ENCODE data around the gene CLEC4F.
A peak's percentile ranks its signal among the peaks of the same experiment; 100 is the strongest.

CLEC4F gene, protein sequence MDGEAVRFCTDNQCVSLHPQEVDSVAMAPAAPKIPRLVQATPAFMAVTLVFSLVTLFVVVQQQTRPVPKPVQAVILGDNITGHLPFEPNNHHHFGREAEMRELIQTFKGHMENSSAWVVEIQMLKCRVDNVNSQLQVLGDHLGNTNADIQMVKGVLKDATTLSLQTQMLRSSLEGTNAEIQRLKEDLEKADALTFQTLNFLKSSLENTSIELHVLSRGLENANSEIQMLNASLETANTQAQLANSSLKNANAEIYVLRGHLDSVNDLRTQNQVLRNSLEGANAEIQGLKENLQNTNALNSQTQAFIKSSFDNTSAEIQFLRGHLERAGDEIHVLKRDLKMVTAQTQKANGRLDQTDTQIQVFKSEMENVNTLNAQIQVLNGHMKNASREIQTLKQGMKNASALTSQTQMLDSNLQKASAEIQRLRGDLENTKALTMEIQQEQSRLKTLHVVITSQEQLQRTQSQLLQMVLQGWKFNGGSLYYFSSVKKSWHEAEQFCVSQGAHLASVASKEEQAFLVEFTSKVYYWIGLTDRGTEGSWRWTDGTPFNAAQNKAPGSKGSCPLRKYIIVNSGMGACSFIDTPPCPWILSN

DNA sequence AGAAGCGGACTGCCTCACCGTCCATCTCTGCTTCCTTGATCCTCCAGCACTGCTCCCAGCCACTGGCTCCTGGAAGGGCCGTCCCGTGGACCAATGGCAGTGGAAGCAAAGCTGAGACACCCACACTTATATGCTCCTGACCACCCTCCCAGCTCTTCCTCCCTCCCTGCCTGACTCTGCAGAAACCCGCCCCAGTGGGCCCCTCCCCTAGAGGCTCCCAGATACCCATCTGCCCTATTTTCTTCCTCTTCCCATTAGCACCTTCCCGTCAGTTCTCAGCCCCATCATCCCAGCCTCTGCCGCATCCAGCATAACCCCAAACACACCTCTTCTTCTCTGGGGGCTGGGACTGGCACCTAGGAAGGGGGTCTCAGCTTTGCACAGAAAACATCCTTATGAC lies at the start of gene CLEC4F:
Gene CLEC4F, minus strand, starts transcription at position 101 of the 400 bp plus-strand sequence. Its CDS starts 76 bp downstream, at position 25.
- no peak for DNase-seq (ENCODE audit: low read depth, low spot score)

DNA sequence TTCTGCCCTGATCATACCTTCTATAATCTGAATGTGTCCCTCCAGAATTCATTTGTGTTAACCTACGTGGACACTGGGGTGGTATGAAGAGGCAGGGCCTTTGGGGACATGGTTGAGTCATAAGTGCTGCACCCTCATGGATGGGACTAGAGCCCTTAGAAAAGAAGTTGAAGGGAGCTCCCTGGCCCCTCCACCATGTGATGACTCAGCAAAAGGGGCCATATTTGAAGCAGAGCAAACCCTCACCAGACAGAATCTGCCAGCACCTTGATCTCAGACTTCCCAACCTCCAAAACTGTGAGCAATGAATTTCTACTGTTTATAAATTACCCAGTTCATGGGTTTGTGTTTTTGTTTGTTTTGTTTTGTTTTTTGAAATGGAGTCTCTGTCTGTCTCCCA lies 48.6 kb upstream of the CLEC4F start:
- DNase-seq (ENCODE audit: low read depth, low spot score): no peak

DNA sequence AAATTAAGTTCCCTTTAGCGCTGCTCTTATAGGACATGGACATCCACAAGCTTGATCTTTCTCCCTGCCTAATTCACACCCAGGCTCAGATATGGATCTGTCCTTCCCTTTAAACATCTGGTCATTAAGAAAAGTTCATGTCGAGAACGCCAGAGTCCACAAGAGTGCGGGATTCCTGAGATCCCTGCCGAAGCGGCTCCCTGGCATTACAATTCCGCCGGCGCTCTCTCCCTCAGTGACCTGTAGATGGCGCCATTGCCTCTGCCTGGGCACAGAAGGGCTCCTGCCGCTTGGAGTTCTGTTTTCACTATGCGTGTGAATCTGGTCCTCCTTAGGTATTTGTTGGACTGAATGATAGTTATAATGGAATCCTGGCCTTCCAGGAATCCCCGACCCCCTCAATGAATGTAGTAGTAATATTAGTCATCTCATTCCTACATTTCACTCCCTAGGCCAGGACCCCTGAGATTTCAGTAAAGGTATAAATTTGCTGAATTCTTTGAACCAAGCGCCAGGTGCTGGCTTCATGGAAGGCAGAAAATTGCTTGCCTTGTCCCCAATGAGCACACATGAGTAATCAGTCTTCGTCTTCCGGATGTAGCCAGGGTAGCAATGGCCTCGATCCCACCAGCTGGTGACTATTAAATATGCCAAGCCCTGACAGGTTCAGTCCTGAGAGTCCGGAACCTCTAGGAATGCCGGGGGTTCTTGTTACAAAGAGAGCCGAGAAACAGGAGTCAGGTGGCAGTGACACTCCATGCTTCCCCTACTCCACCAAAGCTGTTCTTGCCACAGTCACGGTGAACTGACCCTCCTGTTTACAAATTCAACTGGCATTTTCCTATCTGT lies 41.6 kb upstream of the CLEC4F start:
- DNase-seq (ENCODE audit: low read depth, low spot score): peak; percentile 47

DNA sequence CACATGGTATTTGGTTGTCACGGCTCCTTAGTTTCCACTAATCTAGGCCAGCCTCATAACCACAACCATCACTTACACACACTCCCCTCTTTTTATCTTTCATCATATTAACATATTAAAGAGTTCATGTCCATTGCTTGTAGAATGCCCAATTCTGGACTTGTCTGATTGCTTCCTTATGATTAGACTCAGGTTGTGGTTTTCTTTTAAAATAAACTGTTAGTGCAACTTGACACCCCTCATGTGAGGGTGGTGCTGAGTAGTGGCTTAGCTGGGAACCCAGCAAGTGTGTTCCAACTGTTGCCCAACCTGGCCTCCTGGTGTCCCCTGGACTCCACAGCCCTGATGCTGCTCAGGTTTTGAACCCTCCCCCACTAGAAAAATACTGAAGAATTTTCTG lies 35.3 kb upstream of the CLEC4F start:
- DNase-seq (ENCODE audit: low read depth, low spot score): no peak

DNA sequence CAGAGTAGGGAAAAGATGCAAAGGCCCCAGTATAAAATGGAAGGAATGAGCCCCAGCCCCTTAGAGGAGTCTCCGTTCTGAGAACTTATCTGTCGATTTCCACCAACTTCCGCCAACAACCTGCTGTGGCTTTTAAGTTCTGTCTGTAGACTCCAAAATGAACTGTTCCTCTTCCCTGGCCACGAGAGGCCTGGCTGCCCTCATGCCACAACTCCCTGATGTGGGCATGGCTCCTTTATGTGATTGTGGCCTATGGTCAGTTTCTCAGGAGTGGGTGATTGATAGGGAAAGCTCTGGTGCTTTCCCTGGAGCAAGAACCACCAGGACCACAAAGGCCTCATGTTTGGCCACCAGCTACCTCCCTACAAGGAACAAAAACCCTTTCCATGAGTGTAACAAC lies 34.0 kb upstream of the CLEC4F start:
- DNase-seq (ENCODE audit: low read depth, low spot score): no peak

DNA sequence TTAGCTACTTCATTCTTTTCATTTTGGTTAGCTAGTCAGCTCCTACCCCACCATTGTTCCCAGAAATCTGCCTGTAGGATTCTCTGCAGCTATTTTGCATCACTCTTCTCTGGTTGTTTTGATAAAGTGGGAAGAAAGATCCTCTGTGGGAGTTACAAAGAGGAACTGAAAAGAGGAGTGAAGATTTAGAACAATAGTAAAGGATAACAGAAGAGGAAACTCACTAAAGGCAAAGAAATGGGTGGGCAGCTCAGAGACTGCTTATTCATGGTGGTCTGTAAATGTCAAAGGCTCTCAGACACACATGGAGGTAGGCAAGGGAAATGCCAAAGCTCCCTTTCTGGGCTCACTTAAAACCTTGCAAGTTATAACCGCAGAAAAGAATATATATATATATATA lies 32.4 kb upstream of the CLEC4F start:
- no peak for DNase-seq (ENCODE audit: low read depth, low spot score)

DNA sequence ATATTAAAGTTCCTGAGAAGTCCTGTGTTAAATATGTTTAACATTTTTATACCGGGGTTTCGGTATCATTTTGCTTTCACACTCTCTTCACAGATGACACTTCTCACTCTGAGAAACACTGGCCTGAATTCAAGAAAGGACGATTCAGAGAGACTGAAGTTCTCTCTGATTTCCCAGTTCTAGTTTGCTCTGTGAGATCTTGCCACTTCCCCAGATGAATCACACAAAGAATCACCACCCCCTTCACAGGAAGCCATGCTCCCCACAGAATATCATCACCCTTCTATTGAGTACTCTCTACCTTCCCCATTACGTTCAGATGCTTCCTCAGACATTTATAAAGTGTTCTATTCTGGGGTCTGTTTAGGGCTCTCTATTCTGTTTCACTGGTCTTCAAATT lies 31.3 kb upstream of the CLEC4F start:
- DNase-seq (ENCODE audit: low read depth, low spot score): no peak

DNA sequence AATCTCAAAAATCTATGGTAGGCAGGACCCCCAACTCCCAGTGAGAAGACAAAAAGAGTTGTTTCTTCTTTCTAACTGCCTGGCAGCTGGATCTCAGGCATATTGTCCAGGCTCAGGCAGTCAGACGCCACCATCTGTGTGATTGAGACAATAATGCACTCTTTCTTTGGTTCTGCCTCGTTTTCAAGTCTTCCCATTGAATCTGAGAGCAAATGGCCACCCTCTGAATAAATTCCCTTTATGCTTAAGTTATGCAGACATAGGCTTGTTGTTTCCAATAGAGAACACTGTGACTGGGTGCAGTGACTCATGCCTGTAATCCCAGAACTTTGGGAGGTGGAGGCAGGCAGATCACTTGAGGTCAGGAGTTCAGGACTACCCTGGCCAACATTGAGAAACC lies 30.5 kb upstream of the CLEC4F start:
- no peak for DNase-seq (ENCODE audit: low read depth, low spot score)

DNA sequence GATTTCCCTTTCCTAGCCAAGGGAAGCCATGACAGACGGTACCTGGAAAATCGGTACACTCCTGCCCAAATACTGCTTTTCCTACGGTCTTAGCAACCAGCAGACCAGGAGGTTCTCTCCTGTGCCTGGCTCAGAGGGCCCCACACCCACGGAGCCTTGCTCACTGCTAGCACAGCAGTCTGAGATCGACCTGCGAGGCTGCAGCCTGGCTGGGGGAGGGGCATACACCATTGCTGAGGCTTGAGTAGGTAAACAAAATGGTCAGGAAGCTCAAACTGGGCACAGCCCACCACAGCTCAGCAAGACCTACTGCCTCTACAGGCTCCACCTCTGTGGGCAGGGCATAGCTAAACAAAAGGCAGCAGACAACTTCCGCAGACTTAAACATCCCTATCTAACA lies 22.0 kb upstream of the CLEC4F start:
- DNase-seq (ENCODE audit: low read depth, low spot score): no peak

DNA sequence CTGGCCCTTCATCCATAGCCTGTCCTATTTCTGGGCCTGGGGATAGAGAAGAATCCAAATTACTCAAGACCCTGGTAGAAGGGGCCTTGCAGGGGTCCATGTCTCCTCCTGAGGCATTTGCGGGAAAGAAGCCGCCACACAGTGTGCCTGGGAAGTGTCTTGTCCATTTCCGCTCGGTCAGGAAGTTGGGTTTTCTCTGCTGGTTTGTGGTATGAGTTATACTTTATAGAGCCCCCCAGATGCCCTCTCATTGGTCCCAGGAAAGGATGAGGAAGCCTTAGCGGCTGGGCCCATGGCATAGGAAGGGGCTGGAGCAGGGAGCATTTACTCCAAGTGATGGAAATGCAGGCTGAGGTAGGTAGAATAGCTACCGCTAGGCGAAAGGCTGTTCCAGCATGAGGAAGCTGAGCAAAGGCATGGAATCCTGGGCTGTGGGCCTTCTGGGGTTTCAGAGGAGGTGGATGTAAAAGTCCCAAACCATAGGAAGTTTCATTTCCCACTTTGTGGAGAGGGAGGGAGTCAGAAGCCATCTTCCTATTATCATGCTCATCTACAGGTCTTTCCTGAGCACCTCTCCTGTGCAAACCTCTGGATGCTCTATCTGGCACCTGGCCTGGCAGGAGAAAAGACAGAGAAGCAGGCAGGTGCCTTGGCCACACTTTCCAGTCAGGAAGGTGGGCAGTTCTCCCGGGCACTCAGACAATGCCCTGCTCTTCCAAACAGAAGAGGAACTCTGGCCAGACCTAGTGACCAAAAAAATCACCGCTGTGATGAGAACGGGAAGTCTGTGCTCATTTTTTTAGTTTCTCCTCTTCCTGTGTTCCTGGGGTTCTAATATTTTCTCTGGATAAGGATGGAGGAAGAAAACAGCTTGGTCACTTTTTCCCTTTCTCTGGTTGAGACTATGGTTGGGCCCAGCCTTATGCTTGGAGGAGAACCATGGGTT lies 17.9 kb upstream of the CLEC4F start:
- no peak for DNase-seq (ENCODE audit: low read depth, low spot score)

DNA sequence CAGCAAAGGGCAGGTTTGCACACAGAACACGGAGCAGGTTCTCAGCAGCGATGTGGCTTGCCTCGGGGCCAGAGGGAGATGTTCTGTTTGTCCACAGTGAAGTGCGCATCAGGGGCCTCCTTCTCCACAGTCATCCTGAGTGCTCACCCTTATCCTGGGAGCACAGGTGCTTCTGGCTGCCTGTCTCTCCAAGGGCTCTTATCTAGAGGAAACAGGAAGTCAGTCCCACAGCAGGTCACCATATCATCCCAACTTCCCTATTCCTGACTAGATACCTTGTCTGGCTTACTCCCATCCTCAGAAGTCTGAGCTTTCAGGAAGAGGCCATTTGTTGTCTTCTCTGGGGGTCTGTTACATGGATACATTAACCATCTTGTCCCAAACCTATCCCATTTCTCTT lies 15.2 kb upstream of the CLEC4F start, which contains the start of gene CD207:
Gene CD207, minus strand, starts transcription at position 174 of the 400 bp plus-strand sequence. Its CDS starts 40 bp downstream, at position 134.
- no peak for DNase-seq (ENCODE audit: low read depth, low spot score)

DNA sequence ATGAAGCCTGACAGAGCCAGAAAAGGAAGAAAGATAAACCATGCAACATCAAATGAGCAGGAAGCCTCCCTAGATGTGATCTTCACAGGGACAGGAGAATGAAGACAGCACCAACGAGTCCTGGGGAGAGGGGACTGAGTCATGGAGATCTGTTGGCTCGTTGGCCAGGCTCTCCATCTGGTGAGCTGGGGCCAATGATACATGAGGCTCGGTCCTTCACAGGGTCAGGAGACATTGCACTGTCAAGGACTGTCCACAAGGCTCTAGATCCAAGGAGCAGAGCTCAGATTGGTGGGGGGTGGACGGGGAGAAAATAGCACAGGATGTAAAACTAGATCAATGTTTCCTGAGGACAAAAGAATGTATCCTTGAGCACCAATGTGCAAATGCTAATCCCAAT lies 14.5 kb upstream of the CLEC4F start:
- DNase-seq (ENCODE audit: low read depth, low spot score): no peak

DNA sequence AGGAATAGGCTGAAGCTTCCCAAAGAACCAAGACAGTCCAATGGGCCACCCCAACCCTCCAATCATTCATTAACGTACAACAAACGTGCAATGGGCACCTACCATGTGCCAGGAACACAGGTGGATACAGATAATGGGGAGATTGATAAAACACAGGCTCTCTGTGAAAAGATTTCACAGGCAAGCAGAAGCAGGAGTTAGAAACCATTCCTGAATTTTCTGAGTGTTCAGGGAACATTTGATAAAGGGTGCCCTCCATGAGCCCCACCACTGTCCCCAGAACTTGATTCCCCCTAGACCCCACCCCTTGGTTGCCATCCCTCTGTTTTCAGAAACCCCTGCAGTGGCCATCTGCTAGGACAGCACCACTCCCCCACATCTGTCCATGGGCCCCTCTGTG lies 13.7 kb upstream of the CLEC4F start:
- DNase-seq (ENCODE audit: low read depth, low spot score): no peak

DNA sequence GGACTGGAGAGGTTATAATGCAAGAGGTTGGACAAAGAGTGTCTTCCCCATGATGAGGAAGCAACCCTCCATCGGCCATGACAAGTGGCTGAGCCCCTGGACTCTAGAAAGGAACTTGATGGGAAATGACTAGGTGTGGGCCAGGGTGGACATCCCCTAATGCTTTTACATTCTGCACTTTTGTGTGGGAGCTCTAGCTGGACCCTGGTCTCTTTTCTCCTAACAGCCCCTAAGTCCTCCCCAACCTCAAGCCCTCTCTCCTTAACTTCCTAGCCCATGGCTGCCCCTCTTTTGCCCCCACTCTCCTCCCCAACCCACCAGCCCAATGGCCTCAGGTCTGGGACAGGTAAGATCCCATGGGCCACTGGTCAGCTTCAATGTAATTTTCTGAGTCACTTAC lies 12.8 kb upstream of the CLEC4F start:
- no peak for DNase-seq (ENCODE audit: low read depth, low spot score)

DNA sequence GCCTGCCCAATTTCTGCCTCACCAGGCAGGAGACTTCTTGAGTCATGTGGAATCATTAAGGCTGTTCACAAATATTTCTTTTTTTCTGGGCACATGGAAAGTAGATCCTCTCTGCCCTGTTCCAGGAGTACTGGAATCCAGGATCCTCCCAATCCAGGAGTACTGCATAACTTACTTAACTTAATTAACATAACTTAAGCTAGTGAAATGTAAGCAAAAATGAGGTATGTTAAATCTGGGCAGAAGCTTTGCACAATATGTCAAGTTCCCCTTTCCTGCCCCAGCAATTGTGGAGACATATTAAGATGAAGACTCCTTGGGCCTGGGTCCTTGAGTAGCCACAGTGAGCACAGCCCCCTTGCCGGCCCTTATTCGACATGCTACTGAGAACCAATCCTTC lies 12.0 kb upstream of the CLEC4F start:
- DNase-seq (ENCODE audit: low read depth, low spot score): no peak

DNA sequence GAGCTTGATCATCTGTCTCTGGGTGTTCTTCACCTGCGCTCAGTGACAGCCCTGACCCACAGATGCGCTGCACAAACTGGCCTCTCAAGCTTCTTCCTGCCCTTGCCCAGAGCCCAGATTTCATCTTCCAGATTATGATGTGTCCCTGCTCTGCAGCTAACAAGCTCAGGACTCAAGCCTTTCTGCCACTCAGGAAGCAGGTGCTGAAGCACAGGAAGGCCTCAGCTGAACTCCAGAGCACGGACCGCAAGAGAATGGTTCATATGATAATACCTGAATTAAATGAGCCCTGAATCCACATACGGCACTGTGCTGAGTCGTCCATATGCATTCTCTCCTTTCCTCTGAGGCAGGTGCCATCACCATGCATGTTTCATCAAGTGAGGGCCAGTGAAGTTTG lies 11.5 kb upstream of the CLEC4F start:
- no peak for DNase-seq (ENCODE audit: low read depth, low spot score)

DNA sequence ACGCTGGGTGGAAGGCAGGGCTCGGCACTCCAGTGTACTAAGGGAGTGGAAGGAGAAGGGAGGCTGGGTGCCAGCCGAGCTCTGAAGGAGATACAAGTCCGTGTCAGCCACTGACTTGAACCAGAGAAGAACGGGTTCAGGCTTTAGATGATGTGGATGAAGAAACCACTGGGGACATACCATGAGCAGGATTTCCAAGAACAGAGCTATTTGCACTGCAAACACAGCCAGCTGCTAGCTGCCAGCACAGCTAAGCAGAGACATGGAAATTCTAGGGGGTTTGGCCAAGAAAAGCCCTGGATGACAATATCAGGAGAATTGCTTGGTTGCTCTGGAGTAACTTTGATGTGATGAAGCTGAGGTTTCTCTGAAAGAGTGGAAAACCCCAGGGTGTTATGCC lies 10.0 kb upstream of the CLEC4F start:
- DNase-seq (ENCODE audit: low read depth, low spot score): no peak

DNA sequence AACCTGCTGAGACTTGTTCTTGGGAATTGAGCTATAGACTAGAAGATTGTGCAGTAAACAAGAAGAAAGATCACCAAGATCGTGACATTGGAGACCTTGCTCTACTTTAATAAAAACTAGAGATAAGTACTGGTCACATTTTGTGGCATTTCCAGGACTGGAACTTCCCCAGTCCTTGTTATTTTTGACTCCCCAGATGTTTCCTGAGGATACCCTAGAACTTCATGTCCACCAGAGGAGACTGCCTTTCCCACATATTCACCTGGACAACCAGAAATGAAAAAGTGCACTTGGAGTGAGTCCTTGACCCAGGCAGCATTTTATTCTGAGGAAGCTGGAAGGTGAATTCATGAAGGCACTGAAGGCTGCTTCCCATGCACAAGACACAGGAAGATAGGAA lies 9.5 kb upstream of the CLEC4F start:
- no peak for DNase-seq (ENCODE audit: low read depth, low spot score)

DNA sequence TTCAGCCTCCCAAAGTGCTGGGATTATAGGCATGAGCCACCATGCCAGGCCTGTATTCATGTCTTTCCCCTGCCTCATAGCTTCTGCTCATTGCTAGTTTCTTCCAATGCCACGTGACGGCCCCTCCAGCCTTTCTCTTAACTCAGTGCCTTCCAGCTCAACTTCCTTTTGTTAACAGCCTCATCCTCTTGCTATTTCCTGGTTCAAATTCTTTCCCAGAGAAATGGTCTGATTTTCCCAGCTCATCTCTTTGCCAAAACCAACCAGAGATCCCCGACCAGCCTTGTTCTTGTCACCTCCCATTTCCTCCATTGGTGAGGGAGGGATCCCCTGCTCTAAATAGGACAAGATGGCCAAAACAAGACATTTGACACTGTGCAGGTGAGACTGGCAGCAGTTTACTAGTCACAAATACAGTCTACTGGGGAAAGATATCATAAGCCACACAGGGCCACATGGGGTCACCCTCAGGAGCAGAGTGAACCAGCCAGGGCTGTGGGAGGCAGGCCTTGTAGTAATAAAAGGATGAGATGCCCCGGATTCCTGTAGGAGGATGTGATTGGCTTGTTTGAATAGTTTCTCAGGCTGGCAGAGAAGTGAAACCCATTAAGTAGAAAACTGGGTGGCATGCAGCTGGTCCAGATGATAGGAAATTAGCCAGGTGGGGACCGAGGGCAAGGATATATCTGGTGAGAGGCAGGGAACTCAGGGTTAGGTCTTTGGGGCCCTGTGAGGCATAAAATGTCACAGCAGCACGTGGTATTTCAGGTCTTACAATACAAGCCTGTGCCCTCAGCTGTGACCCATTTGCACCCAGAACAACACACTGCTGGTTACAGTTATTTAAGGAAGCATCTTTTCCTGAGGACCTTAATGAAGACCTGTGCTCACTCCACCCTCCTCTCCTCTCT lies 8.8 kb upstream of the CLEC4F start:
- DNase-seq (ENCODE audit: low read depth, low spot score): no peak

DNA sequence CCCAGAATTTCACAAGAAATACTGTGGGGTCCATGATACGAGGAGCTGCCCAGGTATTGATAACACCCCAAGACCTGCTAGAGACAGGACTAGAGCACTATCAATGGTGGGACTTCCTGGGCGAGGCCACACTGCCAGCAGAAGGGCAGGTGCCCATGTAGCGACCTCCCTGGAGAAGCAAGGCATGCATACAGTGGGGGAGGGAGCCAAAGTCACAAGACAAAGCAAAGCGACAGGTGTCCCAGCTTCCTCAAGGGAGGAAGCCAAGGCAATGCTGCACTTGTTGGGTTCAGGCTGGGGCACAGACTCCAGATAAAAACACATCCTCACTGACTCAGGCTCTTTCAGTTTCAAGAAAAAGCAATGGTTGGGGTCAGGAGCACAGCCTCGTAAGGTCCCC lies 7.7 kb upstream of the CLEC4F start:
- no peak for DNase-seq (ENCODE audit: low read depth, low spot score)
